Neuron (in vitro differentiated cells): ENCODE results near the gene ATF2.

Experiments
- H2AFZ ChIP-seq: one replicate; pipeline ENCODE4 v1.6.1; 2013; ENCODE audit warnings: low read depth, mild to moderate bottlenecking, inconsistent platforms, low read length, moderate library complexity
- H3K27me3 ChIP-seq: one replicate; pipeline ENCODE4 v1.6.1; 2013; ENCODE audit warnings: low read length; ENCODE audit not compliant: insufficient read depth
- H3K36me3 ChIP-seq: one replicate; pipeline ENCODE4 v1.6.1; 2013; ENCODE audit warnings: low read length; ENCODE audit not compliant: insufficient read depth
- H3K4me1 ChIP-seq: one replicate; pipeline ENCODE4 v1.6.1; 2013; ENCODE audit warnings: low read length; ENCODE audit not compliant: insufficient read depth
- H3K4me3 ChIP-seq: 2 replicates; pipeline ENCODE4 v1.5.1; 2013; ENCODE audit warnings: mild to moderate bottlenecking, low read length, moderate library complexity
- H3K9me3 ChIP-seq: one replicate; pipeline ENCODE4 v1.6.1; 2013; ENCODE audit warnings: low read length

The ATF2 gene

GRCh38 chr2:175026385-175026784 is 141.6 kb downstream of the ATF2 start:
- H3K36me3 ChIP-seq: no peaks in the 10 kb centered on the region
- H3K4me1 ChIP-seq: no peaks in the 10 kb centered on the region
- no peak overlapping the region for H3K4me3 ChIP-seq
- no peaks in the 10 kb centered on the region for H3K9me3 ChIP-seq
- no peaks in the 10 kb centered on the region for H3K27me3 ChIP-seq
- H2AFZ ChIP-seq: no peak overlapping the region

GRCh38 chr2:175025946-175026345 is 142.1 kb downstream of the ATF2 start:
- H3K27me3 ChIP-seq: no peaks in the 10 kb centered on the region
- H3K9me3 ChIP-seq: no peaks in the 10 kb centered on the region
- H3K4me3 ChIP-seq: no peak overlapping the region
- H3K36me3 ChIP-seq: no peaks in the 10 kb centered on the region
- H3K4me1 ChIP-seq: no peaks in the 10 kb centered on the region
- H2AFZ ChIP-seq: no peak overlapping the region

GRCh38 chr2:175025233-175025632 is 142.8 kb downstream of the ATF2 start:
- Histone ChIP-seq H3K36me3 (no peaks in the 10 kb centered on the region), H2AFZ (no peak overlapping the region), H3K9me3 (no peaks in the 10 kb centered on the region), H3K4me1 (no peaks in the 10 kb centered on the region), H3K4me3 (no peak overlapping the region), H3K27me3 (no peaks in the 10 kb centered on the region)

- Histone ChIP-seq H3K9me3 (no peaks in the 10 kb centered on the region), H3K36me3 (no peaks in the 10 kb centered on the region), H3K27me3 (no peaks in the 10 kb centered on the region)
These were observed 145.1 kb downstream of the ATF2 start for GRCh38 chr2:175022923-175023322.

More at GRCh38 chr2:175022923-175023322, 145.1 kb downstream of the ATF2 start:
- Histone ChIP-seq H2AFZ (no peak overlapping the region), H3K4me1 (no peaks in the 10 kb centered on the region), H3K4me3 (no peak overlapping the region)
